Measurements from ENCODE around the gene NOVA1.

Gene NOVA1

GRCh38 chr14:26466862-26467261, 131.0 kb downstream of the NOVA1 start:
- Histone ChIP-seq H3K4me2 (ENCODE audit: low read length) (no peak overlapping the region), H3K9me3 (ENCODE audit: control insufficient read depth, insufficient read depth, low read length) (no peaks in the 10 kb centered on the region; the same call in 1 of the 2 replicates), H3K79me2 (ENCODE audit: control insufficient read depth, low read length) (no peaks in the 10 kb centered on the region)

GRCh38 chr14:26463136-26463535, 134.7 kb downstream of the NOVA1 start:
- no peak overlapping the region for H3K4me2 ChIP-seq (ENCODE audit: low read length)
- H3K4me3 ChIP-seq (ENCODE audit: low read length) = no peak overlapping the region
- no peak overlapping the region for H3K27ac ChIP-seq (ENCODE audit: low read depth, low read length)
- no peaks in the 10 kb centered on the region for H3K36me3 ChIP-seq (ENCODE audit: control insufficient read depth, low read length)
- H3K9me2 ChIP-seq (replicated peaks; ENCODE audit: control insufficient read depth, low read length) = no peaks in the 10 kb centered on the region
- H3K9me3 ChIP-seq (ENCODE audit: control insufficient read depth, insufficient read depth, low read length) = no peaks in the 10 kb centered on the region; the same call in 1 of the 2 replicates
- H3K4me1 ChIP-seq (ENCODE audit: control insufficient read depth, low read length) = no peaks in the 10 kb centered on the region
- H3F3A ChIP-seq (ENCODE audit: control insufficient read depth, insufficient read depth) = no peaks in the 10 kb centered on the region
- no peak for TF ChIP-seq EZH2phosphoT487 (IDR thresholded peaks at IDR 0.05; ENCODE audit: borderline replicate concordance, low read length)
- TF ChIP-seq, protein P1, sequence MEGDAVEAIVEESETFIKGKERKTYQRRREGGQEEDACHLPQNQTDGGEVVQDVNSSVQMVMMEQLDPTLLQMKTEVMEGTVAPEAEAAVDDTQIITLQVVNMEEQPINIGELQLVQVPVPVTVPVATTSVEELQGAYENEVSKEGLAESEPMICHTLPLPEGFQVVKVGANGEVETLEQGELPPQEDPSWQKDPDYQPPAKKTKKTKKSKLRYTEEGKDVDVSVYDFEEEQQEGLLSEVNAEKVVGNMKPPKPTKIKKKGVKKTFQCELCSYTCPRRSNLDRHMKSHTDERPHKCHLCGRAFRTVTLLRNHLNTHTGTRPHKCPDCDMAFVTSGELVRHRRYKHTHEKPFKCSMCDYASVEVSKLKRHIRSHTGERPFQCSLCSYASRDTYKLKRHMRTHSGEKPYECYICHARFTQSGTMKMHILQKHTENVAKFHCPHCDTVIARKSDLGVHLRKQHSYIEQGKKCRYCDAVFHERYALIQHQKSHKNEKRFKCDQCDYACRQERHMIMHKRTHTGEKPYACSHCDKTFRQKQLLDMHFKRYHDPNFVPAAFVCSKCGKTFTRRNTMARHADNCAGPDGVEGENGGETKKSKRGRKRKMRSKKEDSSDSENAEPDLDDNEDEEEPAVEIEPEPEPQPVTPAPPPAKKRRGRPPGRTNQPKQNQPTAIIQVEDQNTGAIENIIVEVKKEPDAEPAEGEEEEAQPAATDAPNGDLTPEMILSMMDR (IDR thresholded peaks at IDR 0.05; ENCODE audit: low read depth, low read length, poor library complexity, severe bottlenecking) = no peak
- H3K79me2 ChIP-seq (ENCODE audit: control insufficient read depth, low read length) = no peaks in the 10 kb centered on the region
- no peaks in the 10 kb centered on the region for H4K20me1 ChIP-seq (ENCODE audit: control insufficient read depth, insufficient read depth, low read depth, low read length)
- no peaks in the 10 kb centered on the region for H3K27me3 ChIP-seq (ENCODE audit: control insufficient read depth, low read length)

More at GRCh38 chr14:26466862-26467261, 131.0 kb downstream of the NOVA1 start:
- no peak overlapping the region for H3K4me3 ChIP-seq (ENCODE audit: low read length)
- H3K27me3 ChIP-seq (ENCODE audit: control insufficient read depth, low read length) = no peaks in the 10 kb centered on the region
- H4K20me1 ChIP-seq (ENCODE audit: control insufficient read depth, insufficient read depth, low read depth, low read length) = no peaks in the 10 kb centered on the region
- H3K4me1 ChIP-seq (ENCODE audit: control insufficient read depth, low read length) = no peaks in the 10 kb centered on the region
- no peaks in the 10 kb centered on the region for H3K36me3 ChIP-seq (ENCODE audit: control insufficient read depth, low read length)
- H3K27ac ChIP-seq (ENCODE audit: low read depth, low read length) = no peak overlapping the region
- H3F3A ChIP-seq (ENCODE audit: control insufficient read depth, insufficient read depth) = no peaks in the 10 kb centered on the region
- TF ChIP-seq, protein P1 (IDR thresholded peaks at IDR 0.05; ENCODE audit: low read depth, low read length, poor library complexity, severe bottlenecking) = no peak
- TF ChIP-seq EZH2phosphoT487 (IDR thresholded peaks at IDR 0.05; ENCODE audit: borderline replicate concordance, low read length) = no peak
- no peaks in the 10 kb centered on the region for H3K9me2 ChIP-seq (replicated peaks; ENCODE audit: control insufficient read depth, low read length)

- no peaks in the 10 kb centered on the region for H3K27me3 ChIP-seq (ENCODE audit: control insufficient read depth, low read length)
- no peaks in the 10 kb centered on the region for H3F3A ChIP-seq (ENCODE audit: control insufficient read depth, insufficient read depth)
- no peaks in the 10 kb centered on the region for H3K9me2 ChIP-seq (replicated peaks; ENCODE audit: control insufficient read depth, low read length)
- H3K27ac ChIP-seq (ENCODE audit: low read depth, low read length) = no peak overlapping the region
- no peaks in the 10 kb centered on the region for H3K4me1 ChIP-seq (ENCODE audit: control insufficient read depth, low read length)
- H3K4me3 ChIP-seq (ENCODE audit: low read length) = no peak overlapping the region
- H3K79me2 ChIP-seq (ENCODE audit: control insufficient read depth, low read length) = no peaks in the 10 kb centered on the region
- no peaks in the 10 kb centered on the region; the same call in 1 of the 2 replicates for H3K9me3 ChIP-seq (ENCODE audit: control insufficient read depth, insufficient read depth, low read length)
- H4K20me1 ChIP-seq (ENCODE audit: control insufficient read depth, insufficient read depth, low read depth, low read length) = no peaks in the 10 kb centered on the region
- no peaks in the 10 kb centered on the region for H3K36me3 ChIP-seq (ENCODE audit: control insufficient read depth, low read length)
- no peak for TF ChIP-seq EZH2phosphoT487 (IDR thresholded peaks at IDR 0.05; ENCODE audit: borderline replicate concordance, low read length)
- TF ChIP-seq, protein P1 (IDR thresholded peaks at IDR 0.05; ENCODE audit: low read depth, low read length, poor library complexity, severe bottlenecking) = no peak
- no peak overlapping the region for H3K4me2 ChIP-seq (ENCODE audit: low read length)
These were observed 143.7 kb downstream of the NOVA1 start for GRCh38 chr14:26454105-26454504.
